GM21717 (cell line): ENCODE data around the gene RNF169.
"Not testable (repeated sequence)": the region's sequence is repeated elsewhere in the genome, so short reads cannot be mapped to it uniquely, and the experiment has no call there.

Experiments
- ATAC-seq: cut with Tn5 transposase; IDR thresholded peaks from one replicate; pipeline ENCODE4 v1.9.1; 2021; ENCODE audit warnings: mild to moderate bottlenecking, moderate library complexity; ENCODE audit not compliant: unreplicated experiment

Gene RNF169

GRCh38 chr11:74818283-74818946 is 69.8 kb downstream of the RNF169 start:
- ATAC-seq, result no peak

- ATAC-seq, result no peak
These were observed 70.8 kb downstream of the RNF169 start for GRCh38 chr11:74819400-74819799.

GRCh38 chr11:74820763-74821162 is 72.1 kb downstream of the RNF169 start:
- no peak for ATAC-seq

GRCh38 chr11:74822170-74822569 is 73.5 kb downstream of the RNF169 start:
- no peak for ATAC-seq

GRCh38 chr11:74824285-74824982 is 75.8 kb downstream of the RNF169 start:
- ATAC-seq, result no peak

GRCh38 chr11:74825596-74825995 is 76.9 kb downstream of the RNF169 start:
- ATAC-seq, result not testable (repeated sequence)

- ATAC-seq, result no peak
These were observed 78.3 kb downstream of the RNF169 start for GRCh38 chr11:74826901-74827300.

- no peak for ATAC-seq
These were observed 88.5 kb downstream of the RNF169 start for GRCh38 chr11:74837191-74837590.

- ATAC-seq, result no peak
These were observed 89.5 kb downstream of the RNF169 start for GRCh38 chr11:74838188-74838587.

GRCh38 chr11:74839446-74839845 is 90.8 kb downstream of the RNF169 start:
- ATAC-seq, result no peak

GRCh38 chr11:74839971-74840370 is 91.3 kb downstream of the RNF169 start:
- no peak for ATAC-seq

- no peak for ATAC-seq
These were observed 91.8 kb downstream of the RNF169 start for GRCh38 chr11:74840486-74840885.

GRCh38 chr11:74842967-74843366 is 94.3 kb downstream of the RNF169 start:
- no peak for ATAC-seq

- no peak for ATAC-seq
These were observed 95.4 kb downstream of the RNF169 start for GRCh38 chr11:74844072-74844471.

GRCh38 chr11:74844865-74845264 is 96.2 kb downstream of the RNF169 start:
- no peak for ATAC-seq

GRCh38 chr11:74845978-74846517 is 97.4 kb downstream of the RNF169 start:
- no peak for ATAC-seq

GRCh38 chr11:74846770-74847169 is 98.1 kb downstream of the RNF169 start:
- no peak for ATAC-seq

GRCh38 chr11:74847395-74847794 is 98.7 kb downstream of the RNF169 start:
- no peak for ATAC-seq

- no peak for ATAC-seq
These were observed 99.2 kb downstream of the RNF169 start for GRCh38 chr11:74847895-74848294.

- no peak for ATAC-seq
These were observed 101.1 kb downstream of the RNF169 start for GRCh38 chr11:74849525-74850391.

GRCh38 chr11:74853223-74853622 is 104.6 kb downstream of the RNF169 start:
- no peak for ATAC-seq
